ENCODE results near the gene NFKB2. TPM values are rescaled to one million over a fixed set of nuclear protein-coding genes. Genes with fewer than 3 reads are reported as not detected.

NFKB2 gene
- 27.1 and 28.0 TPM in 2 replicates for total RNA-seq

GRCh38 chr10:102395400-102396316 lies at the start of gene NFKB2:
NFKB2 (plus strand) TSS chr10:102395705; CDS start chr10:102395960, 255 bp downstream.

GRCh38 chr10:102418622-102419268 lies 23.2 kb downstream of the NFKB2 start, which contains the start of gene PSD:
PSD (minus strand) TSS chr10:102418785; CDS start chr10:102417038, 1,747 bp downstream.

GRCh38 chr10:102420714-102421506 lies 25.4 kb downstream of the NFKB2 start, which contains the start of gene FBXL15:
FBXL15 (plus strand) TSS chr10:102420836; CDS start chr10:102421130, 294 bp downstream.

GRCh38 chr10:102432162-102432950 lies 36.9 kb downstream of the NFKB2 start, which contains the start of gene CUEDC2:
CUEDC2 (minus strand) TSS chr10:102432574; CDS start chr10:102425188, 7,386 bp downstream.

GRCh38 chr10:102451105-102451969 lies 55.8 kb downstream of the NFKB2 start, which contains the start of gene C10orf95:
C10orf95 (minus strand) TSS chr10:102451543; CDS start chr10:102451093, 450 bp downstream.

Small RNA genes within 50 kb of the gene (small RNA-seq; reads per million reads assigned to genes)
- gene MIR146B: 25.9 reads per million, percentile 97 among the genes with 10 or more reads in this experiment

Other genes with a start within 250 kb of the NFKB2 start
- gene NOLC1, start 243.3 kb upstream of the NFKB2 start, total RNA-seq: 50.6 and 55.4 TPM in 2 replicates
- gene ELOVL3, start 169.4 kb upstream of the NFKB2 start, total RNA-seq: not detected in 2 replicates
- not detected in 2 replicates for gene PITX3, start 154.2 kb upstream of the NFKB2 start, total RNA-seq
- 50.9 and 51.3 TPM in 2 replicates for gene GBF1, start 150.2 kb upstream of the NFKB2 start, total RNA-seq
- gene PSD, start 23.1 kb downstream of the NFKB2 start, total RNA-seq: 0.33 TPM in 1 of 2 replicates, not detected in the other
- 5.1 and 9.8 TPM in 2 replicates for gene FBXL15, start 25.1 kb downstream of the NFKB2 start, total RNA-seq
- 40.4 and 75.5 TPM in 2 replicates for gene CUEDC2, start 36.9 kb downstream of the NFKB2 start, total RNA-seq
- not detected in 2 replicates for gene C10orf95, start 55.8 kb downstream of the NFKB2 start, total RNA-seq
- gene ACTR1A, start 107.0 kb downstream of the NFKB2 start, total RNA-seq: 197 and 213 TPM in 2 replicates
- 5.8 and 6.9 TPM in 2 replicates for gene SUFU, start 108.3 kb downstream of the NFKB2 start, total RNA-seq
- 107 and 144 TPM in 2 replicates for gene TRIM8, start 248.8 kb downstream of the NFKB2 start, total RNA-seq